T-helper 1 cell treated with Interleukin-12 subunit alpha and Interleukin-12 subunit beta and Interleukin-4 antibody, amounts not matched to agents 30 μg/mL and 1 μg/mL, for 36 hours (primary cell): ENCODE data around the gene PRKAG2.

Source experiments
- H3K27ac Mint-ChIP-seq: one replicate; pipeline ENCODE4 v1.8.0; 2021; ENCODE audit warnings: mild to moderate bottlenecking, mixed read lengths
- H3K27me3 Mint-ChIP-seq: one replicate; pipeline ENCODE4 v1.8.0; 2021; ENCODE audit warnings: low read depth, mixed read lengths
- H3K36me3 Mint-ChIP-seq: one replicate; pipeline ENCODE4 v1.8.0; 2021; ENCODE audit warnings: low read depth, mixed read lengths
- H3K4me1 Mint-ChIP-seq: one replicate; pipeline ENCODE4 v1.8.0; 2021; ENCODE audit warnings: low read depth, mixed read lengths
- H3K4me3 Mint-ChIP-seq: one replicate; pipeline ENCODE4 v1.8.0; 2021; ENCODE audit warnings: mild to moderate bottlenecking, moderate library complexity, mixed read lengths
- H3K9me3 Mint-ChIP-seq: one replicate; pipeline ENCODE4 v1.8.0; 2021; ENCODE audit warnings: mixed read lengths

PRKAG2 gene

GRCh38 chr7:151621961-151622360 is 255.0 kb downstream of the PRKAG2 start:
- no peaks in the 10 kb centered on the region for H3K27me3 Mint-ChIP-seq
- H3K4me3 Mint-ChIP-seq = no peak overlapping the region
- no peak overlapping the region for H3K27ac Mint-ChIP-seq
- peaks cover 9% of the 10 kb centered on the region for H3K4me1 Mint-ChIP-seq
- no peaks in the 10 kb centered on the region for H3K9me3 Mint-ChIP-seq
- H3K36me3 Mint-ChIP-seq = peaks cover 2% of the 10 kb centered on the region

- H3K27me3 Mint-ChIP-seq = no peaks in the 10 kb centered on the region
- no peaks in the 10 kb centered on the region for H3K36me3 Mint-ChIP-seq
- H3K4me1 Mint-ChIP-seq = no peaks in the 10 kb centered on the region
- no peak overlapping the region for H3K27ac Mint-ChIP-seq
- H3K9me3 Mint-ChIP-seq = no peaks in the 10 kb centered on the region
- no peak overlapping the region for H3K4me3 Mint-ChIP-seq
Measured at GRCh38 chr7:151616443-151617213, 260.3 kb downstream of the PRKAG2 start.

- no peaks in the 10 kb centered on the region for H3K27me3 Mint-ChIP-seq
- H3K4me1 Mint-ChIP-seq = no peaks in the 10 kb centered on the region
- no peaks in the 10 kb centered on the region for H3K36me3 Mint-ChIP-seq
- no peak overlapping the region for H3K4me3 Mint-ChIP-seq
- no peaks in the 10 kb centered on the region for H3K9me3 Mint-ChIP-seq
- H3K27ac Mint-ChIP-seq = no peak overlapping the region
Measured at GRCh38 chr7:151615784-151616183, 261.1 kb downstream of the PRKAG2 start.

- Mint-ChIP-seq H3K4me3 (no peak overlapping the region), H3K27ac (no peak overlapping the region), H3K27me3 (no peaks in the 10 kb centered on the region), H3K4me1 (no peaks in the 10 kb centered on the region), H3K9me3 (no peaks in the 10 kb centered on the region), H3K36me3 (no peaks in the 10 kb centered on the region)
Measured at GRCh38 chr7:151615058-151615457, 261.9 kb downstream of the PRKAG2 start.

- no peaks in the 10 kb centered on the region for H3K4me1 Mint-ChIP-seq
- no peak overlapping the region for H3K27ac Mint-ChIP-seq
Measured at GRCh38 chr7:151614019-151614418, 262.9 kb downstream of the PRKAG2 start.

GRCh38 chr7:151611878-151612277 is 265.0 kb downstream of the PRKAG2 start:
- Mint-ChIP-seq H3K9me3 (no peaks in the 10 kb centered on the region), H3K4me3 (no peak overlapping the region), H3K27ac (no peak overlapping the region), H3K4me1 (no peaks in the 10 kb centered on the region), H3K36me3 (no peaks in the 10 kb centered on the region), H3K27me3 (no peaks in the 10 kb centered on the region)

More at GRCh38 chr7:151614019-151614418, 262.9 kb downstream of the PRKAG2 start:
- Mint-ChIP-seq H3K27me3 (no peaks in the 10 kb centered on the region), H3K9me3 (no peaks in the 10 kb centered on the region), H3K36me3 (no peaks in the 10 kb centered on the region), H3K4me3 (no peak overlapping the region)

GRCh38 chr7:151611041-151611440 is 265.9 kb downstream of the PRKAG2 start:
- no peaks in the 10 kb centered on the region for H3K4me1 Mint-ChIP-seq
- H3K27ac Mint-ChIP-seq = no peak overlapping the region
- no peaks in the 10 kb centered on the region for H3K27me3 Mint-ChIP-seq
- no peak overlapping the region for H3K4me3 Mint-ChIP-seq
- no peaks in the 10 kb centered on the region for H3K9me3 Mint-ChIP-seq
- no peaks in the 10 kb centered on the region for H3K36me3 Mint-ChIP-seq

- no peaks in the 10 kb centered on the region for H3K36me3 Mint-ChIP-seq
- H3K9me3 Mint-ChIP-seq = no peaks in the 10 kb centered on the region
- H3K27me3 Mint-ChIP-seq = no peaks in the 10 kb centered on the region
- H3K27ac Mint-ChIP-seq = no peak overlapping the region
- no peaks in the 10 kb centered on the region for H3K4me1 Mint-ChIP-seq
- H3K4me3 Mint-ChIP-seq = no peak overlapping the region
Measured at GRCh38 chr7:151608031-151608551, 268.8 kb downstream of the PRKAG2 start.

- Mint-ChIP-seq H3K36me3 (no peaks in the 10 kb centered on the region), H3K4me3 (no peak overlapping the region), H3K4me1 (no peaks in the 10 kb centered on the region), H3K27me3 (no peaks in the 10 kb centered on the region), H3K27ac (no peak overlapping the region), H3K9me3 (no peaks in the 10 kb centered on the region)
Measured at GRCh38 chr7:151607464-151607867, 269.4 kb downstream of the PRKAG2 start.

- Mint-ChIP-seq H3K4me3 (no peak overlapping the region), H3K27ac (no peak overlapping the region), H3K9me3 (no peaks in the 10 kb centered on the region), H3K36me3 (no peaks in the 10 kb centered on the region), H3K27me3 (no peaks in the 10 kb centered on the region), H3K4me1 (no peaks in the 10 kb centered on the region)
Measured at GRCh38 chr7:151603951-151604350, 273.0 kb downstream of the PRKAG2 start.

GRCh38 chr7:151601521-151602305 is 275.2 kb downstream of the PRKAG2 start:
- Mint-ChIP-seq H3K36me3 (no peaks in the 10 kb centered on the region), H3K27me3 (no peaks in the 10 kb centered on the region), H3K9me3 (no peaks in the 10 kb centered on the region), H3K4me3 (no peak overlapping the region), H3K4me1 (no peaks in the 10 kb centered on the region), H3K27ac (no peak overlapping the region)

GRCh38 chr7:151600331-151600730 is 276.6 kb downstream of the PRKAG2 start:
- no peak overlapping the region for H3K4me3 Mint-ChIP-seq
- no peak overlapping the region for H3K27ac Mint-ChIP-seq

GRCh38 chr7:151599401-151600227 is 277.3 kb downstream of the PRKAG2 start:
- no peaks in the 10 kb centered on the region for H3K27me3 Mint-ChIP-seq
- no peaks in the 10 kb centered on the region for H3K9me3 Mint-ChIP-seq
- no peak overlapping the region for H3K4me3 Mint-ChIP-seq
- no peaks in the 10 kb centered on the region for H3K36me3 Mint-ChIP-seq
- H3K4me1 Mint-ChIP-seq = no peaks in the 10 kb centered on the region
- no peak overlapping the region for H3K27ac Mint-ChIP-seq

More at GRCh38 chr7:151600331-151600730, 276.6 kb downstream of the PRKAG2 start:
- H3K4me1 Mint-ChIP-seq = no peaks in the 10 kb centered on the region
- H3K36me3 Mint-ChIP-seq = no peaks in the 10 kb centered on the region
- no peaks in the 10 kb centered on the region for H3K9me3 Mint-ChIP-seq
- no peaks in the 10 kb centered on the region for H3K27me3 Mint-ChIP-seq
